ENCODE measurements around the gene SBNO2.

The SBNO2 gene

DNA sequence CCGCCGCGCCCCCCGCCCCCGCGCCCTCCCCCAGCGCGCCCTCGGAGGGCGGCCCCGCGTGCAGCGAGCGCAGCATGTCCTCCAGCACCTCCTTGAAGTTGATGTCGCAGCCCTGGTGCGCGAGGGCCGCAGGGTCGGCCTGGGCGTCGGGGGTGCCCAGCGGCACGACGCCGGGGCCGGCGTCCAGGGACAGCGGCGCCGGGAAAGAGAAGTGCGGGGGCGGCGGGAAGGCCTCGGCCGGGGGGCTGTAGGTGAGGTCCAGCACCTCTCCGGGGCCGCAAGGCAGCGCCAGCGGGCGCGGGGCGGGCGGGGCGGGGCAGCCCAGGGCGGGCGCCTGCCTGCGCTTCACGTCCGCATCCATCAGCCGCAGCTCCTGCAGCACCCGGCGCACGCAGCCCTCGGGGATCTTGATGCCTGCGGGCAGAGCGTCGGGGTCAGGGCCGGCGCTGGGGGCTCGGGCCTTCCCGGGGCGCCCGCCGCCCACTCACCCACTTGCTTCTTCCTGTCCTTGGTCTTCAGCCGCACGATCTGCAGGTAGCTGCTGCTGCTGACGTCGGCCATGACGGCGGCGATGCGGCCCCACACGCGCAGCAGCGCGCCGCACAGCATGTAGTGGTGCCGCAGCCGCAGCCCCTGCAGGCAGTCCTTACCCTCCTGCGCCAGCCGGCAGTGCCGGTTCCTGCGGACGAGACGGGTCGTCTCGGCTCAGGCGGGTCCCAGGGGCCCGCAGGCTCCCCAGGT, 65.6 kb downstream of the SBNO2 start:
- no peak for DNase-seq

DNA sequence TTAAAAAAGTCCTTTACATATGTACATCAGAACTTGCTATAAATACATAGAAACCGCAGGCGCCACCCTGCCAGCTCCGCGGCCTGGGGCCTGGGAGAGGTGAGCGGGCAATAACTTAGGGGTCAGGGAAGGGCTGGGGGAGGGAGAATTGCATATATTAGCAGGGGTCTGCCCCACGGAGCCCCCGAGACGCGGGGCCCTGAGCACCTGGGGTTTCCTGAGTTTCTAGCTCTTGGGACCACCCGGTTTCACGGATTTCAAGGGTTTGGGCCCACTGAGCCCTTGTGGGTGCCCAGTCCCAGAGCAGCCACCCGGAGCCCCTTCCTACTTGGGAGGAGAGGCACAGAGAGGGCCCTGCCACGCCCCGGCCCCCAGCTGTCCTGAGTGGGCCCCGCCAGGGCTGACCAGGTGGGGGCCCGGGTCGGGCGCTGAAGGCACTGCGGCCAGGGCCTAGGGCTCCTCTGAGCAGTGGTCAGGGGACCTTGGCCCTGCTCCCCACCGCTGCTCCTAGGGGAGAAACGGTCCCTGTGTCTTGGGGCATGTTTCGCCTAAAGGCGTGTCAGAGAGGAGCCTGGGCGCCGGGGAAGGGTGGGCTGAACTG, 66.3 kb downstream of the SBNO2 start:
- DNase-seq = no peak

DNA sequence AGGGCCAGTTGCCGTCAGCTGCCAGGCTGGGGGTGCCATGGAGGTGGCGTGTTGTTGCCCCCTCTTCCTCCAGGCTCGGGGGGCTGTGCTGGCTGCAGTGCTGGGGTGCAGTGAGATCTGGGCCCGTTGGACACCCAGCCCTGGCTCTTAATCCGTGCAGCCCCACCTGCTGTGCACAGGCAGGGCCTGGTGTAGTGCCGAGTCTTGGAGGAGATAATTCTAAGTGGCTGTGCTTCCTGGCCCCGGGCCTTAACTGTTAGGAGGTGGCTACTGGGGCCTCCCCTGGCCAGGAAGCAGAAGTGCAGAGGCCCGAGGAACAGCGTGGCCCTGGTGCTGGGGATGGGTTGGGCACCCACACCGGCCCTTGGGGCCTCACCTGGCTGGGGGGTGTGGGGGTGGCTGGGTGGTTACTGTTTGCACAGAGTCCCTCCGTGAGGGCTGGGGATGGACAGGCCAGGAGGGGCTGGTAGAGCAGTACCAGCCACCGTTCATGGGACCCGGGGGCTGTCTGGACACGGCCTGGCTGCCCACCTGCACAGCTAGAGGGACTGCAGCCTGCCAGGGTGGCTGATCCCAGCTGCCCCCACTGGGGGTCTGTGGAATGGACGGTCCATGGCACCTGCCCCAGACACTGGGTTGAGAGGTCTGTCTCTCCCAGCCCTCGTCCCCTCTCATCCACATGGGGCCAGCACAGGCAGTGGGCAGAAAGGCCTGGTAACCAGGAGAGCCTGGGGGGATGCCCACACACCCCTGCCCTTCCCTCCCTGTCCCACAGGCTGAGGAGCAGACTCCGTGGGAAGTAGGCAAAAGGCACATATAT, 67.0 kb downstream of the SBNO2 start:
- no peak for DNase-seq

DNA sequence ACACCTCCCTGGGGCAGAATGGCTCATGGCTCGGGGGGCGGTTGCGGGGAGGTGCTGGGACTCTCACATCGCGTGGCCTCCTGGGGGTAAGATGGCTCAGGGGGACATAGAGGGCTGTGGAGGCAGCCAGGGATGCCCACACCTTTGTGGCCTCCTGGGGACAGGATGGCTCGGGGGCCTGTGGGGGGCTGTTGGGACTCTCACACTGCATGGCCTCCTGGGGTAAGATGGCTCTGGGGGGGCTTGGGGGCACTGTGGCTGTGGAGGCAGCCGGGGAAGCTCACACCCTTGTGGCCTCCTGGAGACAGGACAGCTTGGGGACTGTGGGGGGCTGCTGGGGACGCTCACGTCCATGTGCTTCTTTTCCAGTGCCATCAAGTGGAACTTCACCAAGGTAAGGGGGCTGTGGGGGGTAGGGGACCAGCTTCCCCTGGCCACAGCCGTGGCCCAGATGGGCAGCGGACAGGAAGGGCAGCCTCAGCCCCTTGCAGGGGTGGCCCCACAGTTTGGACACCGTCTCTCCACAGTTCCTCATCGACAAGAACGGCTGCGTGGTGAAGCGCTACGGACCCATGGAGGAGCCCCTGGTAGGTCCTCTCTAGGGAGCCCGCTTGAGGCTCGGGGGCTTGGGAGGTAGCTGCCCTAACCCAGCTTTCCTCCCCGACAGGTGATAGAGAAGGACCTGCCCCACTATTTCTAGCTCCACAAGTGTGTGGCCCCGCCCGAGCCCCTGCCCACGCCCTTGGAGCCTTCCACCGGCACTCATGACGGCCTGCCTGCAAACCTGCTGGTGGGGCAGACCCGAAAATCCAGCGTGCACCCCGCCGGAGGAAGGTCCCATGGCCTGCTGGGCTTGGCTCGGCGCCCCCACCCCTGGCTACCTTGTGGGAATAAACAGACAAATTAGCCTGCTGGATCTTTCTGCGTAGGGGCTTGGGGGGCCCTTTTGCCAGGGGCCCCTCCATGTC, 67.9 kb downstream of the SBNO2 start:
- DNase-seq = no peak

DNA sequence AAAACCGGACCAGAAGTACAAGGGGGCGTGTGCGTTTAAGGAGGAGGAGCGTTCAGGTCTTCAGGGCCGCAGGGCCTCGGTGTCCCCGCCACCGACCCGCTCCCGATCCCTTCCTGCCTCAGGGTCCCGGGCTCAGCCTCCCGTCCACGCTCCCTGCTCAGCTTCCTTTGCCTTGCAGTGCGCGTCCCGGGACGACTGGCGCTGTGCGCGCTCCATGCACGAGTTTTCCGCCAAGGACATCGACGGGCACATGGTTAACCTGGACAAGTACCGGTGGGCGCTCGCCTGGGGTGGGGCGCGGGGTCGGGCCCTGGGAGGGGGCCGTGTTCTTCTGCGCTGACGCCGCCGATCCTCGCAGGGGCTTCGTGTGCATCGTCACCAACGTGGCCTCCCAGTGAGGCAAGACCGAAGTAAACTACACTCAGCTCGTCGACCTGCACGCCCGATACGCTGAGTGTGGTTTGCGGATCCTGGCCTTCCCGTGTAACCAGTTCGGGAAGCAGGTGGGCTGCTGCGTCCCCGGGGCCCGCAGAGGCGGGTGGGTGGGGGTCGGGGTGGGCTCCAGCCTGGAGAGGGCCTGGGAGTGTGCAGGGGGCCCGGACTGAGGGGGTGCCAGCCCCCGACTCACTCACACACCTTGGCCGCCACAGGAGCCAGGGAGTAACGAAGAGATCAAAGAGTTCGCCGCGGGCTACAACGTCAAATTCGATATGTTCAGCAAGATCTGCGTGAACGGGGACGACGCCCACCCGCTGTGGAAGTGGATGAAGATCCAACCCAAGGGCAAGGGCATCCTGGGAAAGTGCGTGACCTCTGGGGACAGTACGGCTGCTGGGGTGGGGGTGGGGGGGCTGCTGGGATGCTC, 68.8 kb downstream of the SBNO2 start:
- DNase-seq = peak in 4 of 58 donors; percentile 34 to 55 (median 44)

DNA sequence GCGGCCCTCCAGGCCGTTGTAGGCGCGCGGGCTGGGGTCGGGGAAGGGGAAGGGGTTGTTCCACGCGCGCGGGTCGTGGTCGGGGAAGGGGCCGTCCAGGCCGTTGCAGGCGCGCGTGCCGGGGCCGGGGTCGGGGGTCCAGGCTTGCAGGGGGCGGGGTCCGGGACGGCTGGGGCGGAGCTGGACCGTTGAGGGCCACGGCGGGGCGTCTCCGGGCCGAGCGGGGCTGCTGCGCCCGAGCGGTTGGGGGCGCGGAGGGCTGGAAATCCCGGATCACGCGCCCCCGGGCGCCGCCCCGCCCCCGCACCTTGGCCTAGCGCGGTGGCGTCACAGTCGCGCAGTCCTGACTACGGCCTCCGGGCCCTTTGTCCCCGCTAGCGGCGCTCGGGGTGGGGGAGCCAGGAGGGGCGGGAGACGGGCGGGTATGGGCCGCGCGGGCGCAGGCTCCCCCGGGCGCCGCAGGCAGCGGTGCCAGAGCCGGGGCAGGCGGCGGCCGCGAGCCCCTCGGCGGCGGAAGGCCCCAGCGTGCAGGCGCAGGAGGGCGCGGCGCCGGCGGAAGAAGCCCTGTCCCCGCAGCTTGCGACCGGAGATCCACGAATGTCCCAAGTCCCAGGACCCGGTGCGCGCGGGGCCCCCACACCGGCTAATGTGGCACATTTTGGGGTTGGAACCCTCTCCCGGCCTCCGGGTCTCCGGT, 69.6 kb downstream of the SBNO2 start:
- peak in 56 of 58 donors; percentile 12 to 79 (median 64) for DNase-seq

DNA sequence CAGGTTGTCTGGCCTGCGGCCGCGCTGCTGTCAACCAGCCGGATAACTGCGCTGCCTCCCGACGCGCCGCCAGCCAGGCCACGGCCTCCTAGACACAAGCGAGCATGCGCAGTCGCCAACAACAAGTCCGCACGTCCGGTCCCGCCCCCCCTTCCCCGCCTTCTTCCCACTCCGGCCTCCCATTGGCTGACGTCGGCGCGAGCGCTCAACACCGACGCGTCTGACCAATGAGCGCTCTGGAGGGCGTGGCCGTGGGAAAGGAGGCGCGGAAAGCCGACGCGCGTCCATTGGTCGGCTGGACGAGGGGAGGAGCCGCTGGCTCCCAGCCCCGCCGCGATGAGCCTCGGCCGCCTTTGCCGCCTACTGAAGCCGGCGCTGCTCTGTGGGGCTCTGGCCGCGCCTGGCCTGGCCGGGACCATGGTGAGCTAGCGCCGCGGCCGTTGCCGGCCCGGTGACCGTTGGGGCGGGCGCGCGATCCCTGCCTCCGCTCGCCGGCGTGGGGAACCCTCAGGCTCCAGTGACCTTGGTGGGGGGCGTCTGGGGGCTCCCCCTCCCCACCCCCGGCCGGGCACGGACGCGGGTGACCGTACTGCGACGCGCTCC, 70.3 kb downstream of the SBNO2 start, which contains the start of gene GPX4:
Gene GPX4, plus strand, starts transcription at position 287 of the 603 bp plus-strand sequence. Its CDS starts 50 bp downstream, at position 337.
- peak; percentile 83 to 99 (median 98) for DNase-seq

DNA sequence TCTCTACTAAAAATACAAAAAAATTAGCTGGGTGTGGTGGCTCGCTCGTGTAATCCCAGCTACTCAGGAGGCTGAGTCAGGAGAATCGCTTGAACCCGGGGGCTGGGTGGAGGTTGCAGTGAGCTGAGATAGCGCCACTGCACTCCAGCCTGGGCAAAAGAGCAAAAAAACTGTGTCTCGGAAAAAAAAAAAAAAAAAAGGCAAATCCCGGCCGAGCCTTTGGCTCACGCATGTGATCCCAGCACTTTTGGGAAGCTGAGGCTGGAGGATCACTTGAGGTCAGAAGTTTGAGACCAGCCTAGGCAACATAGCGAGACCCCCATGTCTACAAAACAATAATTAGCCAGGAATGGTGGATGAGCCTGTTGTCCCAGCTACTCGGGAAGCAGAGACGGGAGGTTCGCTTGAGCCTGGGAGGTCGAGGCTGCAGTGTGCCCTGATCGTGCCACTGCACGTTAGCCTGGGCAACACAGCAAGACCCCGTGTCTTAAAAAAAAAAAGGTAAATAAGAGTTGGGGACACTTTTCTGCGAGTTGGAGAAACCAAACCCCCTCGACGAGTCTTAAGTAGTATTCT, 70.8 kb downstream of the SBNO2 start:
- no peak for DNase-seq

DNA sequence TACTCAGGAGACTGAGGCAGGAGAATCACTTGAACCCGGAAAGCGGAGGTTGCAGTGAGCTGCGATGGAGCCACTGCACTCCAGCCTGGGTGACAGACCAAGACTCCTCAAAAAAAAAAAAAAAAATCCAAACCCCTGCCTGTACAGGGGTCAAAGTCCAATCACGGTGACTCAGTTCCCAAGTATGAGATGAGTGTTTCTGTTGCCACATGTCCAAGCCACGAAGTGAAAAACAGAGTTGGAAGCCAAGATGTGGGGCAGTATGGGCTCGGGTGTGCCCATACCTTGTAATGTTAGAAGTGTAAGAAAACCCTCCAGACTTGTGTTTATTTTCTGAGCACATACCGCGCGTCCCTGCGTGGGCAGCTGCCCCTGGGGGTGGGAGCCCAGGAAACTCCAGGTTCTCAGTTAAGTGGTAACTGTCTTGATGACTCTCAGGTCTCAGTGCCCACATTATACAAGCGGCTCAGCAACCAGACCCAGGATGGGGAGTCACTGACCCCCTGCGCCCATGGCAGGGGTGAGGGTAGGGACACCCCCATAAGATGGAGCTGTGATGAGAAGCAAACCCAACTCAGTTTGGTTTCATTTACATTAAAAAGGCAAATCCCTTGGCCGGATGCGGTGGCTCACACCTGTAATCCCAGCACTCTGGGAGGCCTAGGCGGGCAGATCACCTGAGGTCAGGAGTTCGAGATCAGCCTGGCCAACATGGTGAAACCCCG, 71.5 kb downstream of the SBNO2 start:
- DNase-seq = no peak

DNA sequence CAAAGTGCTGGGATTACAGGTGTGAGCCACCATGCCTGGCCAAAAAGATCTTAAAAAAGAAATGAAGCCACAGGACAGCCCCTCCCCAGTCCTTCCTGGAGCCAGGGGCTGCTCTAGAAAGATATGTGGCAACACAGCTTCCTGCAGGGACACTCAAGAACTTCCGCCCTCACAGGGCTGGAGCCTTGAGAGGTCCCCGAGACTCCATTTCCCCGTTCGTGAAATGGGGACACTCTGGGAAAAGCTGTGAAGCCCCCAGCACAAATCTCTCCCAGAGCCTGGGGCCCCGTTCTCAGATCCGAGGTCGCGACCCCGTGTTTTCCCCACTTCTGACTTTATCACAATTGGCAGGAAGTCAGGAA, 72.8 kb downstream of the SBNO2 start:
- peak in 2 of 58 donors; percentile 39 to 58 for DNase-seq

DNA sequence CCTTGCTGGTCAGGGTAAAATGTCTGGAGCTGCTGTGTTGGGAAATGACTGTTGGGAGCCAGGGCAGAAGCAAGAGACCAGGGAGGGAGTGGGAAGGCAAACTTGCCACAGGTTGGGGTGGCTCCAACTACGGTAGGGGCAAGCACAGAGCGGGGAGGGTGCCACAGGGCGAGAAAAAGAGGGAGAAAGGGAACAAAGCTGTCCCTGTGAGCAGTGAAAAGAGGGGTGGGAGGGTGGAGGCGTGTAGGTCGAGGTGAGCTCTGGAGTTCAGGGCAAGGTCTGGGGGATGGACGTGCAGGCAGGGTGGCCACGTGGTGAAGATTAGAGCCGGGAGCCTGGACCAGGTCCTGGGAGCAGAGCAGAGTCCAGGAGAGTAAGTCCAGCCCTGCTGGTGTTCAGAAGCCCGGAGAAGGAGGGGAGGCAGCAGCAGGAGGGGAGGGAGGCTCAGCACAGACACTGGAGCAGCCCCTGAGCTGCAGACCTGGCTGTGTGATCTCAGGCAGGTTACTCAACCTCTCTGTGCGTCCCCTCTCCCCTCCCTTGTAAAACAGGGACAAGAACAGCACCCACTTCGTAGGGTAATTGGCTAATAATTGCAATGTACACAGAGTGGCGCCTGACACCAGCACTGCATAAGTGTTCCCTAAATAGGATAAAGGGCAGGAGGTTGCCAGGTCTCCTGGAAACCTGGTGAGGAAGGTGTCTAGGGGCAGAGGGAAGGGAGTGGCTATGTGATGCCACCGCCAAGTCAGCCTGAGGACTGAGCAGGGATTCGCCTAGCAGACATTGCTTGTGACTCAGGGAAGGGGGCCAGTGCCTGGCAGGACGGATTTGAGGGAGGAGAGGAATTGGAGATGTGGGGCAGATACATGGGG, 75.7 kb downstream of the SBNO2 start:
- no peak for DNase-seq

DNA sequence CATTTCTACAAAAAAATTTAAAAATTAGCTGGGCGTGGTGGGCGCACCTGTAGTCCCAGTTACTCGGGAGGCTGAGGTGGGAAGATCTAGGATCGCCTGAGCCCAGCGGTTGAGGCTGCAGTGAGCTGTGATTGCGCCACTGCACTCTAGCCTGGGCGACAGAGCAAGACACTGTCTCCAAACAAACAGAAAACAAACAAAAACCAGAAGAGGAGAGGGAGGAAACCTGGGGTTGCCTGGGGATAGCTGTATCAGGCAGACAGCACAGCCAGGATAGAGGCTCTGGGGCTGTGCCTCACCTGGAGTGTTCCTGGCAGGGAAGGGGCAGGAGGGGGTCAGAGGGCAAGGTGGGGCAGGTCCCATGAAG, 76.3 kb downstream of the SBNO2 start:
- DNase-seq = no peak

DNA sequence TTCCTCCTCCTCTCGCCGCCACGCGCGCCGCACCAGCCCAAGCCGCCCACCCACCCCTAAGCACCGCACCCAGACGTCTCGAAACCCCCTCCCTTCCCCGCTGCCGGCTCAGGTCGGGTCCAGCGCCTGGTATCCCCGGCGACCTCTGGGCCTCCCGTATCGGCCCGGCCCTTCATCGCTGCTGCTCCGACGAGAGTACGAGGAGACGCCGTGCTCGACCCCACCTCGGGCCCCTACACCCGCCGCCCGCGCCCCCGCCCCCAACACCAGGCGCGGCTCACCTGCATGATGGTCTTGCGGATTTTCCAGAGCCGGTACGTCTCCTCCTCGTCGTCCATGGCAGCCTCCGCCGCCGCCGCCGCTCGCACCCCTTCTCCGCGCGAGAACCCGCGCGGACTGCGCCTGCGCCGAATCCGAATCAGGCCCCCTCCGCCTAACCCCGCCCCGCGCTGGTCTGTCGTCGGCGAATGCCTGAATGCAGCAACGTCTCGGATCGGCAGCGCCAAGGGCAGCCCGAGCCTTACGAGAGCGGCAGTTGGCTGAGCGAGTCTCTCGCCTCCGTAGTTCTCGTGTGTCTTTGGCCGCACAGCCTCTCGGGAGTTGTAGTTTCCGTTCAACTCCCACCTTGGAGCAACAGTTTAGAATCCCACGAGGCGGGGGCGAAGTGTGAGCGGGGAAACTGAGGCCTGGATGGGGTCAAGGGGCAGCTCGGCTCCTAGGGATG, 78.9 kb downstream of the SBNO2 start, which contains the start of gene POLR2E:
Gene POLR2E, minus strand, starts transcription at position 398 of the 724 bp plus-strand sequence. Its CDS starts 60 bp downstream, at position 338.
- peak; percentile 85 to 99 (median 98) for DNase-seq

DNA sequence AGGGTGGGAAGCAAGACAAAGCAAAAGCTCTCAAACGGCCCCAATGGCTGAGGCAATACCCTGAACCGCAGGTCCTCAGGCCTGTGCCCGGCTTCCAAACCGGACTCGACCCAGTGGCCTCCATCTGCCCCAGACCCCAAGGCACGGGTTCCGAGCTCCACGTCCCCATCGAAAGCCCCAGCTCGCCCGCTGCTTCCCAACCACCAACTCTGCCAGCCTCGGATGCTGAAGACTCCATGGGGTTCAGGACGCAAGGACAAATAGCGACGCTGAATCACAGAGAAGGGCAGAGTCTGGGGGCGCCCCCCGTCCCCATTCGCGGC, 79.5 kb downstream of the SBNO2 start:
- DNase-seq = no peak

DNA sequence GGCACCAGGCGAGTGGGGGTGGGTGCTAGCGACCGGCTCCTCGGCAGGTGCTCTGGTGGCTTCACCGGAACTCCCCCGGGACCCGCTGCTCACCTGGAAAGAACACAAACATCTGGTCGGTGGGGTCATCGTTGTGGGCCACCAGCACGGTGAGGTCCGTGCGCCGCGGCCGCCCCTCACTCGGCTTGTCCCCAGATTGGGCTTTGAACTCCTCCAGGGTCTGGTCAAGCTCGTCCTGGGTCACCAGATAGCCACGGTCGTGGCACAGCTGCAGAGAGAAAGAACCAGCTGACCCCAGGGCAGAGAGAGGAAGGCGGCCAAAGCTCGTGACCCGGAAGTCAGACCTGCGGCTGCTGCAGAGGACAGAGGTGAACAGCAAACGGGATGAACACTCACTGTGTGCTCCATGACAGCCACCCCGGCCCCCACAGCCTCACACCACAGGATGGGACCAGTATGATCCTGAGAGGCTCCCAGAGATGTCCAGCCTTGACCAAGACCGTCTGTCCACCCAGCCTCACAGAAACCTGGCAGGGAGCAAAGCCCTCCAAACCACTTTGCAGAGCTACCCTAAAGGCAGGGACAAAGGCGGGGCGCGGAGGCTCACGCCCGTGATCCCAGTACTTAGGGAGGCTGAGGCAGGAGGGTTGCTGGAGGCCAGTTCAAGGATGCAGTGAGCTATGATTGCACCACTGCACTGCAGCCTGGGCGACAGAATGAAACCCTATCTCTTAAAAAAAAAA, 80.1 kb downstream of the SBNO2 start:
- DNase-seq = no peak
